Measurements from ENCODE around the gene LUC7L2. TPM values are rescaled to one million over a fixed set of nuclear protein-coding genes. Genes with fewer than 3 reads are reported as not detected.

The LUC7L2 gene
- total and polyA plus RNA-seq, 10 of the 15 experiments (the other 5 are each of a cell fraction or from before 2014, with no cell fraction given), result 31.7 to 98.7 (median 68.6) TPM

- Histone ChIP-seq H3K4me3 (peak overlapping the region; percentile 62; the same call in 1 of the 2 replicates), H3K79me2 (ENCODE audit: control insufficient read depth, insufficient read depth, low read length) (peaks cover 93% of the 10 kb centered on the region), H3K4me2 (ENCODE audit: control insufficient read depth, insufficient read depth) (peak overlapping the region; percentile 73), H3K27me3 (replicated peaks in 1 of 2; ENCODE audit: control insufficient read depth in 2 of 2, insufficient read depth in 2 of 2, low read length in 1 of 2) (no peaks in the 10 kb centered on the region), H3K9me3 (replicated peaks; ENCODE audit: control insufficient read depth, insufficient read depth, low read length) (no peaks in the 10 kb centered on the region), H3K9ac (ENCODE audit: control insufficient read depth, insufficient read depth, low read length) (no peak overlapping the region; the same call in 1 of the 2 replicates), H3K36me3 (ENCODE audit: control insufficient read depth in 2 of 2, insufficient read depth in 2 of 2, low read length in 1 of 2) (peaks cover 2 to 15% of the 10 kb centered on the region in 2 experiments; a peak in 3 of 4 replicates), H4K20me1 (ENCODE audit: control insufficient read depth, insufficient read depth) (peaks cover 9% of the 10 kb centered on the region), H2AFZ (ENCODE audit: control insufficient read depth, low read depth, low read length) (no peak overlapping the region), H3K27ac (ENCODE audit: control insufficient read depth, insufficient read depth) (no peak overlapping the region), H3K4me1 (ENCODE audit: control insufficient read depth, insufficient read depth, low read length) (peaks cover 4% of the 10 kb centered on the region)
- no peak for TF ChIP-seq CHD1 (IDR thresholded peaks at IDR 0.05; ENCODE audit: low read depth, low read length)
- TF ChIP-seq CTCF (IDR thresholded peaks at IDR 0.05 in 2 of 3, conservative IDR thresholded peaks at IDR 0.05 in 1 of 3; ENCODE audit: control insufficient read depth in 2 of 3, extremely low read depth in 1 of 3, insufficient read depth in 1 of 3, low read depth in 3 of 3, low read length in 3 of 3), result no peak
- TF ChIP-seq POLR2AphosphoS2 (IDR thresholded peaks at IDR 0.05; ENCODE audit: low read depth, low read length), result no peak
- no peak for TF ChIP-seq BCL11A (IDR thresholded peaks at IDR 0.05; ENCODE audit: low read depth, low read length)
- no peak for TF ChIP-seq CREB1 (IDR thresholded peaks at IDR 0.05; ENCODE audit: low read depth)
- TF ChIP-seq, protein P1, sequence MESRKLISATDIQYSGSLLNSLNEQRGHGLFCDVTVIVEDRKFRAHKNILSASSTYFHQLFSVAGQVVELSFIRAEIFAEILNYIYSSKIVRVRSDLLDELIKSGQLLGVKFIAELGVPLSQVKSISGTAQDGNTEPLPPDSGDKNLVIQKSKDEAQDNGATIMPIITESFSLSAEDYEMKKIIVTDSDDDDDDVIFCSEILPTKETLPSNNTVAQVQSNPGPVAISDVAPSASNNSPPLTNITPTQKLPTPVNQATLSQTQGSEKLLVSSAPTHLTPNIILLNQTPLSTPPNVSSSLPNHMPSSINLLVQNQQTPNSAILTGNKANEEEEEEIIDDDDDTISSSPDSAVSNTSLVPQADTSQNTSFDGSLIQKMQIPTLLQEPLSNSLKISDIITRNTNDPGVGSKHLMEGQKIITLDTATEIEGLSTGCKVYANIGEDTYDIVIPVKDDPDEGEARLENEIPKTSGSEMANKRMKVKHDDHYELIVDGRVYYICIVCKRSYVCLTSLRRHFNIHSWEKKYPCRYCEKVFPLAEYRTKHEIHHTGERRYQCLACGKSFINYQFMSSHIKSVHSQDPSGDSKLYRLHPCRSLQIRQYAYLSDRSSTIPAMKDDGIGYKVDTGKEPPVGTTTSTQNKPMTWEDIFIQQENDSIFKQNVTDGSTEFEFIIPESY (IDR thresholded peaks at IDR 0.05), result no peak
- no peak for ATAC-seq
- POLR2A ChIA-PET, result interaction anchor here (0.6 kb wide), 1 partner anchor 59 kb away, joined by 4 read pairs; no protein-coding TSS in a partner anchor
- SMC1A ChIA-PET (ENCODE audit: uncharacterized antibody, unreplicated experiment), result interaction anchor here (1.0 kb wide), 1 partner anchor 51 kb away, joined by 4 read pairs; no protein-coding TSS in a partner anchor
- CTCF ChIA-PET, result interaction anchor here (1.7 kb wide), 1 partner anchor 71 kb away, joined by 6 read pairs; no protein-coding TSS in a partner anchor
- WGBS (ENCODE audit: insufficient coverage, insufficient replicate concordance, low lambda C conversion rate, missing lambda C conversion rate), result 99% methylated on average over 6 of the region's 6 CpGs
- in situ Hi-C loops (cut with MboI), result loop anchor here (25.0 kb wide), 1 partner anchor 1549 kb away; the partner anchor contains the start of gene BRAF
- no TSS peak for BruUV-seq (replicated peaks)
- FAIRE-seq, result no peak
- no peak for DNase-seq (ENCODE audit: low read depth, low spot score)
- RAD21 ChIA-PET (ENCODE audit: unreplicated experiment), result no interaction called here
- intact Hi-C loops (cut with micrococcal nuclease; ENCODE audit: unreplicated experiment), result loop anchor here (5.0 kb wide), 1 partner anchor 256 kb away; the partner anchor contains the start of gene ZC3HAV1
These were observed 3.3 kb downstream of the LUC7L2 start for GRCh38 chr7:139362981-139363380.
